Measurements from ENCODE around the gene ADAMTSL1. TPM values are rescaled to one million over a fixed set of nuclear protein-coding genes. Genes with fewer than 3 reads are reported as not detected.

Gene ADAMTSL1
- total and polyA plus RNA-seq, 9 of the 15 experiments (the other 6 are each of a cell fraction or from before 2014, with no cell fraction given) = 0.01 TPM; not detected in 8

DNA sequence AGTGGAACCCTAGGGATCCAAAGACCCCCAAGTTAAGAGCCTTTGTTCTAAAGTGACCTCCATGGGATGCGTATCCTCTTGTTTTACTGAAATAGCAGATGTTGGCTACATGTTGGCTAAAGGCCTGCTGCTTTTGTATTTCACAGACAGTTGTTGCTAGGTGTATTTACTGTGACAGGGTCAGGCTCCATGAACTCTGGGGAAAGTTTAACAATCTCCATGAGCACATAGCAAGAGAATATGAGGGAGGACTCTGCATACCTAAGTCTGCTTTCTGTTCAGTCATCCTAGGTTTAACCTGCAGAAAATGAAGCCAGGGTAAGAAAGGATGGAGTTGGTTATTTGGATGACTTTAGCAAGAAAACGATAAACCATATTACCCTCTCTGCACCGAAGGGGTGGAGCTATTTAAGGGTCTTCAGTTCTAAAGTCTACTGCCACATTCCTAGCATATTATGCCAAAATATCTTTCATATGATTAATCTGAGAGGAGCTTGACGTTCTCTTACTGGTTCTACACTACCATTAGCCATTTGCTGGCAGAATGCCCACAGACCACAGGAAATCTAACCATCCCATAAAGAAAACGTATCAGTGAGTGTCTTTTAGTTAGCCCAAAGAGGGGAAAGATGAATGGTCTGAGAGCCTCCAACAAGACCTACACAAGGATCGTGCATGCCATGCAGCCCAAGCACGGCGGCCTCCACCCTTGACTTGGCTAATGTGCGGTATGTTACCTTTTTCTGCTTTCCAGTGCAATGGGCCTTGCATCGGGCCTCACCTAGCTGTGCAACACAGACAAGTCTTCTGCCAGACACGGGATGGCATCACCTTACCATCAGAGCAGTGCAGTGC is 431.3 kb downstream of the ADAMTSL1 start:
- no peak overlapping the region for H3K4me2 ChIP-seq (ENCODE audit: insufficient read depth, low read length)
- no peaks in the 10 kb centered on the region for H3K79me2 ChIP-seq (ENCODE audit: control insufficient read depth, insufficient read depth, low read length)
- H4K20me1 ChIP-seq (replicated peaks; ENCODE audit: control insufficient read depth, insufficient read depth, low read length) = no peaks in the 10 kb centered on the region
- H3K4me3 ChIP-seq = no peak overlapping the region
- no peak overlapping the region for H2AFZ ChIP-seq (ENCODE audit: low read depth, low read length)
- H3K4me1 ChIP-seq (replicated peaks in 1 of 2; ENCODE audit: control insufficient read depth in 2 of 2, insufficient read depth in 2 of 2, low read length in 2 of 2) = no peaks in the 10 kb centered on the region; a peak in 1 of 5 replicates
- no peaks in the 10 kb centered on the region for H3K36me3 ChIP-seq (ENCODE audit: control insufficient read depth, insufficient read depth, low read length)
- under 1% methylated on average over 11 of the region's 11 CpGs for WGBS (ENCODE audit: insufficient coverage, low coverage, missing lambda C conversion rate)
- POLR2A ChIA-PET = no interaction called here
- CTCF ChIA-PET (ENCODE audit: low intra/inter-chr PET ratio) = no interaction called here
- H3K27me3 ChIP-seq (ENCODE audit: control insufficient read depth in 2 of 2, insufficient read depth in 2 of 2, low read length in 2 of 2) = no peaks in the 10 kb centered on the region; a peak in 2 of 5 replicates
- no TSS peak for BruUV-seq (replicated peaks)
- intact Hi-C loops (cut with micrococcal nuclease) (no loop called here), in situ Hi-C loops (cut with MboI) (no loop called here)
- ATAC-seq (no peak), FAIRE-seq (no peak), DNase-seq (ENCODE audit: extremely low read depth in 1 of 4, low spot score in 3 of 4) (no peak)
- no peaks in the 10 kb centered on the region for H3K9me3 ChIP-seq (replicated peaks; ENCODE audit: control insufficient read depth, insufficient read depth, low read depth, low read length)
- no peak overlapping the region for H3K27ac ChIP-seq (ENCODE audit: extremely low read depth, low read depth, low read length)
- no peak overlapping the region for H3K9ac ChIP-seq (ENCODE audit: insufficient read depth in 1 of 2, low read depth in 2 of 2, low read length in 2 of 2)
- H3K9me1 ChIP-seq (ENCODE audit: control insufficient read depth, insufficient read depth, low read length) = no peaks in the 10 kb centered on the region
- TF ChIP-seq ZKSCAN1 (IDR thresholded peaks at IDR 0.05; ENCODE audit: low read depth, low read length) = no peak
- TF ChIP-seq SMARCC2 (IDR thresholded peaks at IDR 0.05; ENCODE audit: low read depth) = no peak
- TF ChIP-seq ETV6 (IDR thresholded peaks at IDR 0.05; ENCODE audit: borderline replicate concordance in 1 of 2, low read depth in 2 of 2, low read length in 1 of 2) = no peak
- TF ChIP-seq ETV6 (CRISPR knock-in tag; IDR thresholded peaks at IDR 0.05; ENCODE audit: borderline replicate concordance) = no peak
- TF ChIP-seq, protein P1, sequence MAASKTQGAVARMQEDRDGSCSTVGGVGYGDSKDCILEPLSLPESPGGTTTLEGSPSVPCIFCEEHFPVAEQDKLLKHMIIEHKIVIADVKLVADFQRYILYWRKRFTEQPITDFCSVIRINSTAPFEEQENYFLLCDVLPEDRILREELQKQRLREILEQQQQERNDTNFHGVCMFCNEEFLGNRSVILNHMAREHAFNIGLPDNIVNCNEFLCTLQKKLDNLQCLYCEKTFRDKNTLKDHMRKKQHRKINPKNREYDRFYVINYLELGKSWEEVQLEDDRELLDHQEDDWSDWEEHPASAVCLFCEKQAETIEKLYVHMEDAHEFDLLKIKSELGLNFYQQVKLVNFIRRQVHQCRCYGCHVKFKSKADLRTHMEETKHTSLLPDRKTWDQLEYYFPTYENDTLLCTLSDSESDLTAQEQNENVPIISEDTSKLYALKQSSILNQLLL (CRISPR knock-in tag; IDR thresholded peaks at IDR 0.05; ENCODE audit: borderline replicate concordance) = no peak
- TF ChIP-seq ESRRA (IDR thresholded peaks at IDR 0.05; ENCODE audit: borderline replicate concordance, low read depth) = no peak
- no peak for TF ChIP-seq ZNF12 (CRISPR knock-in tag; IDR thresholded peaks at IDR 0.05)
- TF ChIP-seq MCM7 (IDR thresholded peaks at IDR 0.05) = no peak
- TF ChIP-seq RUNX1 (IDR thresholded peaks at IDR 0.05; ENCODE audit: low read depth) = no peak
- no peak for TF ChIP-seq NFYB (IDR thresholded peaks at IDR 0.05; ENCODE audit: extremely low read depth, insufficient read length)
- no peak for TF ChIP-seq TCFL5 (CRISPR knock-in tag; conservative IDR thresholded peaks at IDR 0.05)
- no peak for TF ChIP-seq CHD2 (IDR thresholded peaks at IDR 0.05; ENCODE audit: low read depth, low read length)
- TF ChIP-seq MECOM (CRISPR knock-in tag; IDR thresholded peaks at IDR 0.05) = no peak
- no peak for TF ChIP-seq SRSF3 (IDR thresholded peaks at IDR 0.05; ENCODE audit: insufficient read depth, low read length)
- no peak for TF ChIP-seq TOE1 (IDR thresholded peaks at IDR 0.05; ENCODE audit: borderline replicate concordance)
- no peak for TF ChIP-seq TOE1 (CRISPR knock-in tag; IDR thresholded peaks at IDR 0.05; ENCODE audit: borderline replicate concordance, low read depth)
- no peak for TF ChIP-seq TAF1 (IDR thresholded peaks at IDR 0.05; ENCODE audit: control insufficient read depth, extremely low read depth, insufficient read depth, low read length, severe bottlenecking)
- no peak for TF ChIP-seq ZNF212 (CRISPR knock-in tag; IDR thresholded peaks at IDR 0.05)
- TF ChIP-seq FOXK1 (CRISPR knock-in tag; IDR thresholded peaks at IDR 0.05; ENCODE audit: borderline replicate concordance) = no peak
- TF ChIP-seq ZKSCAN8 (CRISPR knock-in tag; IDR thresholded peaks at IDR 0.05) = no peak
- no peak for TF ChIP-seq KHSRP (IDR thresholded peaks at IDR 0.05)
- no peak for TF ChIP-seq POLR3G (IDR thresholded peaks at IDR 0.05; ENCODE audit: extremely low read depth, insufficient read length, insufficient replicate concordance)

All from K562 (cell line).